HG02759 (cell line): ENCODE results near the gene DBF4B.
"Not testable (repeated sequence)": the region's sequence is repeated elsewhere in the genome, so short reads cannot be mapped to it uniquely, and the experiment has no call there.

ENCODE experiments used
- ATAC-seq: cut with Tn5 transposase; IDR thresholded peaks from one replicate; pipeline ENCODE4 v1.9.1; 2021; ENCODE audit warnings: mild to moderate bottlenecking, moderate library complexity; ENCODE audit not compliant: unreplicated experiment

DBF4B gene

GRCh38 chr17:44708401-44709263 lies at the start of gene DBF4B:
Gene DBF4B (plus strand): TSS chr17:44708665. CDS start chr17:44708821, 156 bp downstream.
- ATAC-seq: peak; percentile 75

- ATAC-seq: no peak
Measured at GRCh38 chr17:44661835-44662234, 46.6 kb upstream of the DBF4B start.

GRCh38 chr17:44663095-44663494 lies 45.4 kb upstream of the DBF4B start:
- ATAC-seq: no peak

- no peak for ATAC-seq
Measured at GRCh38 chr17:44664867-44665266, 43.6 kb upstream of the DBF4B start.

- ATAC-seq: no peak
Measured at GRCh38 chr17:44666006-44666405, 42.5 kb upstream of the DBF4B start.

- ATAC-seq: no peak
Measured at GRCh38 chr17:44672479-44673093, 35.9 kb upstream of the DBF4B start.

- no peak for ATAC-seq
Measured at GRCh38 chr17:44673893-44674292, 34.6 kb upstream of the DBF4B start.

- no peak for ATAC-seq
Measured at GRCh38 chr17:44677136-44677535, 31.3 kb upstream of the DBF4B start.

GRCh38 chr17:44683303-44683702 lies 25.2 kb upstream of the DBF4B start:
- not testable (repeated sequence) for ATAC-seq

- no peak for ATAC-seq
Measured at GRCh38 chr17:44687756-44688155, 20.7 kb upstream of the DBF4B start.

- ATAC-seq: no peak
Measured at GRCh38 chr17:44688200-44688599, 20.3 kb upstream of the DBF4B start.

- no peak for ATAC-seq
Measured at GRCh38 chr17:44688675-44689476, 19.6 kb upstream of the DBF4B start.

GRCh38 chr17:44689477-44690217 lies 18.8 kb upstream of the DBF4B start, which contains the start of gene CCDC43:
Gene CCDC43 (minus strand): TSS chr17:44689776. CDS start chr17:44689753, 23 bp downstream.
- peak; percentile 90 for ATAC-seq

GRCh38 chr17:44690746-44691306 lies 17.6 kb upstream of the DBF4B start:
- ATAC-seq: not testable (repeated sequence)

- no peak for ATAC-seq
Measured at GRCh38 chr17:44693609-44694008, 14.9 kb upstream of the DBF4B start.

- ATAC-seq: not testable (repeated sequence)
Measured at GRCh38 chr17:44700288-44700687, 8.2 kb upstream of the DBF4B start.

GRCh38 chr17:44707755-44708400 lies 587 bp upstream of the DBF4B start:
- ATAC-seq: no peak

GRCh38 chr17:44719444-44719843 lies 11.0 kb downstream of the DBF4B start:
- no peak for ATAC-seq

GRCh38 chr17:44722254-44722653 lies 13.8 kb downstream of the DBF4B start:
- ATAC-seq: no peak

GRCh38 chr17:44726121-44726520 lies 17.7 kb downstream of the DBF4B start:
- ATAC-seq: not testable (repeated sequence)
